Loucy (cell line): ENCODE data around the gene VPS37C.

Experiments used
- H2AFZ ChIP-seq: fragments of 200-600 bp; sonication (generic); 2 replicates; pipeline ENCODE4 v1.6.0; 2016; ENCODE audit warnings: antibody characterized with exemption, mild to moderate bottlenecking, low read length, moderate library complexity
- H3F3A ChIP-seq: fragments of 200-600 bp; 2 replicates; pipeline ENCODE4 v1.6.0; 2016; ENCODE audit warnings: antibody characterized with exemption, low read depth, mild to moderate bottlenecking
- H3K27me3 ChIP-seq: fragments of 200-600 bp; sonication (generic); 2 replicates; pipeline ENCODE4 v1.6.1; 2014; ENCODE audit warnings: low read length, mild to moderate bottlenecking; ENCODE audit not compliant: insufficient read depth, poor library complexity, severe bottlenecking
- H3K36me3 ChIP-seq: fragments of 200-600 bp; sonication (generic); 2 replicates; pipeline ENCODE4 v1.6.1; 2016; ENCODE audit warnings: low read length; ENCODE audit not compliant: insufficient read depth
- H3K4me1 ChIP-seq: fragments of 200-600 bp; sonication (generic); 2 replicates; pipeline ENCODE4 v1.5.1; 2014; ENCODE audit warnings: low read length, mild to moderate bottlenecking; ENCODE audit not compliant: insufficient read depth, poor library complexity, severe bottlenecking
- H3K4me2 ChIP-seq: fragments of 200-600 bp; sonication (generic); 2 replicates; pipeline ENCODE4 v1.6.0; 2014; ENCODE audit warnings: antibody characterized with exemption, low read length, low read depth, mild to moderate bottlenecking; ENCODE audit not compliant: poor library complexity, severe bottlenecking
- H3K4me3 ChIP-seq: fragments of 200-600 bp; sonication (generic); 2 replicates; pipeline ENCODE4 v1.5.1; 2014; ENCODE audit warnings: low read length, mild to moderate bottlenecking, mixed read lengths; ENCODE audit not compliant: poor library complexity, severe bottlenecking
- H3K79me2 ChIP-seq: fragments of 200-600 bp; sonication (generic); 2 replicates; pipeline ENCODE4 v1.6.1; 2014; ENCODE audit warnings: low read length; ENCODE audit not compliant: insufficient read depth
- H3K9ac ChIP-seq: fragments of 200-600 bp; sonication (generic); 2 replicates; pipeline ENCODE4 v1.6.0; 2014; ENCODE audit warnings: mild to moderate bottlenecking, low read depth, low read length, moderate library complexity; ENCODE audit not compliant: poor library complexity, severe bottlenecking
- H3K9me2 ChIP-seq: fragments of 200-600 bp; sonication (generic); replicated peaks from 2 replicates; pipeline ENCODE4 v1.6.1; 2016; ENCODE audit warnings: low read depth, low read length, mixed read lengths
- H3K9me3 ChIP-seq: fragments of 200-600 bp; sonication (generic); 2 replicates; pipeline ENCODE4 v1.6.1; 2014; ENCODE audit warnings: mild to moderate bottlenecking, antibody characterized with exemption, low read length, low read depth; ENCODE audit not compliant: insufficient read depth
- H4K20me1 ChIP-seq: fragments of 200-600 bp; sonication (generic); 2 replicates; pipeline ENCODE4 v1.6.0; 2014; ENCODE audit warnings: antibody characterized with exemption, low read length, mild to moderate bottlenecking; ENCODE audit not compliant: insufficient read depth, poor library complexity, severe bottlenecking
- EZH2phosphoT487 ChIP-seq: fragments of 200-600 bp; IDR thresholded peaks from 2 replicates; pipeline ENCODE4 v1.6.1; 2018; ENCODE audit warnings: antibody characterized with exemption, mild to moderate bottlenecking, moderate library complexity, borderline replicate concordance
- TF ChIP-seq, protein P1 (sequence below): fragments of 200-600 bp; sonication (generic); conservative IDR thresholded peaks from 2 replicates; pipeline ENCODE4 v1.5.1; 2014; ENCODE audit warnings: mild to moderate bottlenecking, antibody characterized with exemption, low read length

The VPS37C gene

DNA sequence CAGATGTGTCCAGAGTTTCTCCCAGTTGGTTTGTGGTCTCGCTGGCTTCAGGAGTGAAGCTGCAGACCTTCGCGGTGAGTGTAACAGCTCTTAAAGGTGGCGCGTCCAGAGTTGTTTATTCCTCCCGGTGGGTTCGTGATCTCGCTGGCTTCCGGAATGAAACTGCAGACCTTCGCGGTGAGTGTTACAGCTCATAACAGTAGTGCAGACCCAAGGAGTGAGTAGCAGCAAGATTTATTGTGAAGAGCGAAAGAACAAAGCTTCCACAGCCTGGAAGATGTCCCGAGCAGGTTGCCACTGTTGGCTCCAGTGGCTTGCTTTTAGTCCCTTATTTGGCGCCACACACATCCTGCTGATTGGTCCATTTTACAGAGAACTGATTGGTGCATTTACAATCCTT lies 40.2 kb upstream of the VPS37C start:
- Histone ChIP-seq H2AFZ (no peak overlapping the region), H3K9me3 (no peaks in the 10 kb centered on the region), H3K4me1 (no peaks in the 10 kb centered on the region), H3K36me3 (no peaks in the 10 kb centered on the region), H3K27me3 (no peaks in the 10 kb centered on the region), H3K9ac (no peak overlapping the region), H3K4me3 (no peak overlapping the region), H3K79me2 (no peaks in the 10 kb centered on the region), H3K4me2 (no peak overlapping the region), H3K9me2 (no peaks in the 10 kb centered on the region), H4K20me1 (no peaks in the 10 kb centered on the region), H3F3A (no peaks in the 10 kb centered on the region)
- TF ChIP-seq, protein P1, sequence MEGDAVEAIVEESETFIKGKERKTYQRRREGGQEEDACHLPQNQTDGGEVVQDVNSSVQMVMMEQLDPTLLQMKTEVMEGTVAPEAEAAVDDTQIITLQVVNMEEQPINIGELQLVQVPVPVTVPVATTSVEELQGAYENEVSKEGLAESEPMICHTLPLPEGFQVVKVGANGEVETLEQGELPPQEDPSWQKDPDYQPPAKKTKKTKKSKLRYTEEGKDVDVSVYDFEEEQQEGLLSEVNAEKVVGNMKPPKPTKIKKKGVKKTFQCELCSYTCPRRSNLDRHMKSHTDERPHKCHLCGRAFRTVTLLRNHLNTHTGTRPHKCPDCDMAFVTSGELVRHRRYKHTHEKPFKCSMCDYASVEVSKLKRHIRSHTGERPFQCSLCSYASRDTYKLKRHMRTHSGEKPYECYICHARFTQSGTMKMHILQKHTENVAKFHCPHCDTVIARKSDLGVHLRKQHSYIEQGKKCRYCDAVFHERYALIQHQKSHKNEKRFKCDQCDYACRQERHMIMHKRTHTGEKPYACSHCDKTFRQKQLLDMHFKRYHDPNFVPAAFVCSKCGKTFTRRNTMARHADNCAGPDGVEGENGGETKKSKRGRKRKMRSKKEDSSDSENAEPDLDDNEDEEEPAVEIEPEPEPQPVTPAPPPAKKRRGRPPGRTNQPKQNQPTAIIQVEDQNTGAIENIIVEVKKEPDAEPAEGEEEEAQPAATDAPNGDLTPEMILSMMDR: no peak
- TF ChIP-seq EZH2phosphoT487: no peak

DNA sequence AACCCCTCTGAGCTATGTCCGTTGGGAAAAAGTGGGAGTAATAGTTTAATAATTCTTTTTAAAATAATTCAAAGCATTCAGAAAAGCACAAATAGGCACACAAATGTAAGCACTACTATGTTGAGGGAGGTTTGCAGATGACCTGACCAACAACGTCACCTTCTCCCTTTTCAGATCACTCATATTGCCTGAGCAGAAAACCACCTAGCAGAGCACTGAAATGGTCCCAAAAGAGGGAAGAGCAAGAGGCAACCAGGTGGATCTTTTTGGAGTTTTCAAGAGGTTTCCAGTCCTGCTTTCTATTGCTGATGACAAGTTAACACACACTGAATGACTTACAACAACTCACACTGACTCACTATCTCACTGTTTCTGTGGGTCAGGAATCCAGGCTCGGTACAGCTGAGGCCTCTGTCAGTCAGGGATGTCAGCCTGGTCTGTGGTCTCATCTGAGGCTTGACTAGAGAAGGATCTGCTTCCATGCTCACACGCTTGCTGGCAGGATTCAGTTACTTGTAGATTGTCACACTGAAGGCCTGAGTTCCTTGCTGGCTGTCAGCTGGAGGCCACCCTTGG lies 37.8 kb upstream of the VPS37C start:
- Histone ChIP-seq H3K9me2 (no peaks in the 10 kb centered on the region), H4K20me1 (no peaks in the 10 kb centered on the region), H2AFZ (no peak overlapping the region), H3K36me3 (no peaks in the 10 kb centered on the region), H3K9ac (no peak overlapping the region), H3F3A (no peaks in the 10 kb centered on the region), H3K79me2 (no peaks in the 10 kb centered on the region), H3K4me2 (no peak overlapping the region), H3K4me3 (no peak overlapping the region), H3K9me3 (no peaks in the 10 kb centered on the region), H3K27me3 (no peaks in the 10 kb centered on the region), H3K4me1 (no peaks in the 10 kb centered on the region)
- TF ChIP-seq, protein P1: no peak
- no peak for TF ChIP-seq EZH2phosphoT487

DNA sequence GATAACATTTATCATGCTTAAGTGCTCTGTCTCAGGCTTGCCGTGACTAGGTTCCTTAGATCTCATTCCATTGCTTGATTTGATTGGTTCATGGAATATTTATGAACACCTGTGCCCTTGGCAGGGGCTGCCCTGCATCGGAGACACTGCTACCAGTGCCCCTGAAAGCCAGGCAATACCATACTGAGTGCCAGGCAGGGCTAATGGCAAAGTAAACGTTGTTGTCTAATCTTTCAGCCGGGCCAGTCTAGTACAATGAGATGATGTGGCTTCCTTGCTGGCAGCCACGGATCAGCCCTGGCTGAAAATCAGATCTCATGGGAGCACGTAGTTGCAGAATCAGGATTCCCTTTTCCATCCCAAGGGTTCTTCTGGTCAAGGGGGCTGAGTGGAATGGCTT lies 37.1 kb upstream of the VPS37C start:
- Histone ChIP-seq H3K4me2 (no peak overlapping the region), H3F3A (no peaks in the 10 kb centered on the region), H3K27me3 (no peaks in the 10 kb centered on the region), H3K36me3 (no peaks in the 10 kb centered on the region), H3K4me1 (no peaks in the 10 kb centered on the region), H4K20me1 (no peaks in the 10 kb centered on the region), H3K9me3 (no peaks in the 10 kb centered on the region), H3K9ac (no peak overlapping the region), H2AFZ (no peak overlapping the region), H3K4me3 (no peak overlapping the region), H3K9me2 (no peaks in the 10 kb centered on the region), H3K79me2 (no peaks in the 10 kb centered on the region)
- no peak for TF ChIP-seq EZH2phosphoT487
- TF ChIP-seq, protein P1: no peak
